GM12878 (cell line): ENCODE results near the gene OPRM1. TPM values are rescaled to one million over a fixed set of nuclear protein-coding genes. Genes with fewer than 3 reads are reported as not detected.

ENCODE experiments used
- ATAC-seq: fragments of 200-7000 bp; cut with Tn5 transposase; 3 replicates; pipeline ENCODE4 v1.9.1; 2020; ENCODE audit warnings: mild to moderate bottlenecking, moderate library complexity
- BruUV-seq: library from RNA; stranded (reverse); fragments of 400-500 nt; replicated peaks from 2 replicates; lab custom pipeline; 2021; lab: Mats Ljungman, UMichigan
- CTCF ChIA-PET: fragments of 300-600 bp; sonication (Branson Sonifier 250); formaldehyde crosslinking; extraction: SDS; loops from one replicate; lab custom pipeline; 2021; ENCODE audit warnings: inconsistent platforms; lab: Yijun Ruan, JAX
- POLR2A ChIA-PET: fragments of 350-600 bp; formaldehyde crosslinking; extraction: SDS; loops from one replicate; lab custom pipeline; 2021; ENCODE audit warnings: inconsistent platforms; lab: Charles Lee
- RAD21 ChIA-PET: fragments of 300-600 bp; sonication (Branson Sonifier 250); formaldehyde crosslinking; loops from one replicate; lab custom pipeline; 2023; ENCODE audit warnings: antibody characterized with exemption; ENCODE audit not compliant: unreplicated experiment; lab: Charles Lee
- SMC1A ChIA-PET: fragments of 300-600 bp; sonication (Branson Sonifier 250); formaldehyde crosslinking; loops from one replicate; lab custom pipeline; 2023; ENCODE audit not compliant: unreplicated experiment, uncharacterized antibody; lab: Charles Lee
- DNase-seq: peaks from one replicate; pipeline ENCODE4 v3.0.0-alpha.2; 2011; ENCODE audit warnings: low read depth, low spot score
- FAIRE-seq: peaks from 3 replicates; lab custom pipeline; 2011; peaks lifted over from hg19 to GRCh38; lab: Jason Lieb, UNC
- H2AFZ ChIP-seq: 2 replicates; pipeline ENCODE4 v1.6.0; 2011; ENCODE audit warnings: low read depth, low read length, control low read depth; ENCODE audit not compliant: control insufficient read depth
- H3K27ac ChIP-seq: 2 replicates; pipeline ENCODE4 v1.5.1; 2011; ENCODE audit warnings: control low read depth; ENCODE audit not compliant: control insufficient read depth, insufficient read depth
- H3K27me3 ChIP-seq, 2 experiments: replicated peaks in 1 of 2; 2 replicates each; pipeline versions ENCODE4 v1.6.0 to v1.6.1; 2011; ENCODE audit warnings: low read length in 1 of 2; ENCODE audit not compliant: control insufficient read depth in 2 of 2, insufficient read depth in 2 of 2
- H3K36me3 ChIP-seq, 2 experiments: 2 replicates each; pipeline ENCODE4 v1.5.1; 2011; ENCODE audit warnings: low read length in 1 of 2; ENCODE audit not compliant: control insufficient read depth in 2 of 2, insufficient read depth in 2 of 2
- H3K4me1 ChIP-seq: 2 replicates; pipeline ENCODE4 v1.6.1; 2011; ENCODE audit warnings: mild to moderate bottlenecking, low read length, moderate library complexity, mixed read lengths; ENCODE audit not compliant: control insufficient read depth, insufficient read depth
- H3K4me2 ChIP-seq: 2 replicates; pipeline ENCODE4 v1.6.0; 2011; ENCODE audit warnings: control low read depth; ENCODE audit not compliant: control insufficient read depth, insufficient read depth
- H3K4me3 ChIP-seq: fragments of 200-600 bp; sonication (generic); 2 replicates; pipeline ENCODE4 v1.5.1; 2016
- H3K79me2 ChIP-seq: 2 replicates; pipeline ENCODE4 v1.6.0; 2011; ENCODE audit warnings: low read length; ENCODE audit not compliant: control insufficient read depth, insufficient read depth
- H3K9ac ChIP-seq: 2 replicates; pipeline ENCODE4 v1.8.0; 2011; ENCODE audit warnings: low read length, control low read depth, mixed read lengths; ENCODE audit not compliant: control insufficient read depth, insufficient read depth
- H3K9me3 ChIP-seq: replicated peaks from 3 replicates; pipeline ENCODE4 v1.5.1; 2011; ENCODE audit warnings: mild to moderate bottlenecking, low read length; ENCODE audit not compliant: control insufficient read depth, insufficient read depth
- H4K20me1 ChIP-seq: 2 replicates; pipeline ENCODE4 v1.6.0; 2011; ENCODE audit not compliant: control insufficient read depth, insufficient read depth
- CREB1 ChIP-seq: IDR thresholded peaks from 2 replicates; pipeline ENCODE4 v1.6.1; 2012; ENCODE audit warnings: low read depth, mild to moderate bottlenecking, inconsistent platforms
- ELK1 ChIP-seq: IDR thresholded peaks from 2 replicates; pipeline ENCODE4 v1.6.1; 2012; ENCODE audit warnings: low read depth, low read length, improper control_type of control experiment
- NR2C1 ChIP-seq: fragments of 450-650 bp; IDR thresholded peaks from 2 replicates; pipeline ENCODE4 v1.6.1; 2017; ENCODE audit warnings: antibody characterized with exemption, mild to moderate bottlenecking, moderate library complexity
- POLR2AphosphoS2 ChIP-seq: IDR thresholded peaks from 2 replicates; pipeline ENCODE4 v1.6.1; 2011; ENCODE audit warnings: low read depth, mild to moderate bottlenecking, low read length, improper control_type of control experiment, moderate library complexity
- SUPT20H ChIP-seq: IDR thresholded peaks from 2 replicates; pipeline ENCODE4 v1.6.1; 2011; ENCODE audit warnings: low read depth, mild to moderate bottlenecking, low read length, moderate library complexity, borderline replicate concordance; ENCODE audit not compliant: control insufficient read depth
- ZNF384 ChIP-seq: IDR thresholded peaks from 2 replicates; pipeline ENCODE4 v1.6.1; 2012; ENCODE audit warnings: low read depth, mild to moderate bottlenecking, low read length, improper control_type of control experiment, borderline replicate concordance
- WGBS: methylation state at CpG from one replicate; pipeline ENCODE4 v1.1.6; 2016; ENCODE audit warnings: low lambda C conversion rate; ENCODE audit not compliant: insufficient replicate concordance, insufficient coverage; ENCODE audit errors: missing lambda C conversion rate; 5-methylcytosine and 5-hydroxymethylcytosine counted together
- in situ Hi-C: fragments of 300-500 bp; cut with MboI; formaldehyde crosslinking; loops from 9 replicates; pipeline ENCODE4 v1.14.3; 2018; ENCODE audit warnings: mixed read lengths
- intact Hi-C: fragments of 100-400 bp; cut with micrococcal nuclease; formaldehyde crosslinking; loops from one replicate; pipeline ENCODE4 v1.14.2; 2022; ENCODE audit not compliant: unreplicated experiment
- polyA plus RNA-seq, 11 experiments: library from polyadenylated mRNA; depleted of rRNA in 4 of 11; unstranded in 6 of 11; stranded (reverse) in 5 of 11; fragments of >200 nt; fragmentation: Nextera tagmentation in 4 of 11; fragmentation: Illumina TruSeq in 1 of 11; extraction: Ambion mirVana in 4 of 11; extraction: Trizol in 1 of 11; gene quantifications; 1 replicate in 1 of 11; 2 replicates in 10 of 11; pipeline versions ENCODE4 v1.2.1 to v1.2.3, GENCODE V29; 2011 to 2016; ENCODE audit warnings: inconsistent platforms in 2 of 11, missing spikeins in 2 of 11, low read depth in 1 of 11
- total RNA-seq, 4 experiments: library from RNA; depleted of rRNA in 3 of 4; stranded (reverse); fragments of >200 nt in 3 of 4; fragmentation: Illumina TruSeq in 1 of 4; extraction: Trizol in 1 of 4; gene quantifications; 2 replicates each; pipeline versions ENCODE4 v1.2.1 to v1.2.3, GENCODE V29; 2013 to 2021
- TF ChIP-seq, protein P1 (sequence below): fragments of 450-650 bp; IDR thresholded peaks from 2 replicates; pipeline ENCODE4 v1.6.1; 2016; ENCODE audit warnings: mild to moderate bottlenecking, moderate library complexity, borderline replicate concordance
- TF ChIP-seq, protein P2 (sequence below): IDR thresholded peaks from 2 replicates; pipeline ENCODE4 v1.6.1; 2011; ENCODE audit warnings: borderline replicate concordance, low read depth, mild to moderate bottlenecking, moderate library complexity, mixed read lengths, low read length; ENCODE audit not compliant: insufficient read depth; ENCODE audit errors: extremely low read length

Gene OPRM1
- total and polyA plus RNA-seq, 10 of the 15 experiments (the other 5 are each of a cell fraction or from before 2014, with no cell fraction given), result not detected

GRCh38 chr6:154096316-154096715 lies 57.3 kb downstream of the OPRM1 start:
- ChIA-PET RAD21 (interaction anchor here (0.8 kb wide), 1 partner anchor 11 kb away, joined by 3 read pairs; no protein-coding TSS in a partner anchor), SMC1A (no interaction called here), POLR2A (no interaction called here), CTCF (no interaction called here)
- Histone ChIP-seq H3K9me3 (no peaks in the 10 kb centered on the region), H3K4me2 (no peak overlapping the region), H2AFZ (no peak overlapping the region), H3K9ac (no peak overlapping the region), H3K4me3 (no peak overlapping the region), H3K36me3 (no peaks in the 10 kb centered on the region), H3K79me2 (no peaks in the 10 kb centered on the region), H3K27me3 (no peaks in the 10 kb centered on the region), H3K4me1 (no peaks in the 10 kb centered on the region), H4K20me1 (no peaks in the 10 kb centered on the region), H3K27ac (no peak overlapping the region)
- intact Hi-C loops, result no loop called here
- in situ Hi-C loops, result no loop called here
- ATAC-seq (no peak), DNase-seq (no peak), FAIRE-seq (no peak)
- BruUV-seq, result no TSS peak
- WGBS, result 43% methylated on average over 7 of the region's 7 CpGs
- TF ChIP-seq ZNF384, result no peak
- TF ChIP-seq SUPT20H, result no peak
- TF ChIP-seq, protein P1, sequence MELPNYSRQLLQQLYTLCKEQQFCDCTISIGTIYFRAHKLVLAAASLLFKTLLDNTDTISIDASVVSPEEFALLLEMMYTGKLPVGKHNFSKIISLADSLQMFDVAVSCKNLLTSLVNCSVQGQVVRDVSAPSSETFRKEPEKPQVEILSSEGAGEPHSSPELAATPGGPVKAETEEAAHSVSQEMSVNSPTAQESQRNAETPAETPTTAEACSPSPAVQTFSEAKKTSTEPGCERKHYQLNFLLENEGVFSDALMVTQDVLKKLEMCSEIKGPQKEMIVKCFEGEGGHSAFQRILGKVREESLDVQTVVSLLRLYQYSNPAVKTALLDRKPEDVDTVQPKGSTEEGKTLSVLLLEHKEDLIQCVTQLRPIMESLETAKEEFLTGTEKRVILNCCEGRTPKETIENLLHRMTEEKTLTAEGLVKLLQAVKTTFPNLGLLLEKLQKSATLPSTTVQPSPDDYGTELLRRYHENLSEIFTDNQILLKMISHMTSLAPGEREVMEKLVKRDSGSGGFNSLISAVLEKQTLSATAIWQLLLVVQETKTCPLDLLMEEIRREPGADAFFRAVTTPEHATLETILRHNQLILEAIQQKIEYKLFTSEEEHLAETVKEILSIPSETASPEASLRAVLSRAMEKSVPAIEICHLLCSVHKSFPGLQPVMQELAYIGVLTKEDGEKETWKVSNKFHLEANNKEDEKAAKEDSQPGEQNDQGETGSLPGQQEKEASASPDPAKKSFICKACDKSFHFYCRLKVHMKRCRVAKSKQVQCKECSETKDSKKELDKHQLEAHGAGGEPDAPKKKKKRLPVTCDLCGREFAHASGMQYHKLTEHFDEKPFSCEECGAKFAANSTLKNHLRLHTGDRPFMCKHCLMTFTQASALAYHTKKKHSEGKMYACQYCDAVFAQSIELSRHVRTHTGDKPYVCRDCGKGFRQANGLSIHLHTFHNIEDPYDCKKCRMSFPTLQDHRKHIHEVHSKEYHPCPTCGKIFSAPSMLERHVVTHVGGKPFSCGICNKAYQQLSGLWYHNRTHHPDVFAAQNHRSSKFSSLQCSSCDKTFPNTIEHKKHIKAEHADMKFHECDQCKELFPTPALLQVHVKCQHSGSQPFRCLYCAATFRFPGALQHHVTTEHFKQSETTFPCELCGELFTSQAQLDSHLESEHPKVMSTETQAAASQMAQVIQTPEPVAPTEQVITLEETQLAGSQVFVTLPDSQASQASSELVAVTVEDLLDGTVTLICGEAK, result peak; percentile 43; the same call in 1 of the 2 replicates
- TF ChIP-seq, protein P2, sequence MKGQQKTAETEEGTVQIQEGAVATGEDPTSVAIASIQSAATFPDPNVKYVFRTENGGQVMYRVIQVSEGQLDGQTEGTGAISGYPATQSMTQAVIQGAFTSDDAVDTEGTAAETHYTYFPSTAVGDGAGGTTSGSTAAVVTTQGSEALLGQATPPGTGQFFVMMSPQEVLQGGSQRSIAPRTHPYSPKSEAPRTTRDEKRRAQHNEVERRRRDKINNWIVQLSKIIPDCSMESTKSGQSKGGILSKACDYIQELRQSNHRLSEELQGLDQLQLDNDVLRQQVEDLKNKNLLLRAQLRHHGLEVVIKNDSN, result no peak
- TF ChIP-seq POLR2AphosphoS2, result no peak
- no peak for TF ChIP-seq CREB1
- TF ChIP-seq ELK1, result no peak
- TF ChIP-seq NR2C1, result no peak
